ENCODE results near the gene NCCRP1.
A peak's percentile ranks its signal among the peaks of the same experiment; 100 is the strongest.

Gene NCCRP1

GRCh38 chr19:39181500-39182173 is 15.1 kb upstream of the NCCRP1 start:
- Mint-ChIP-seq H3K36me3 (ENCODE audit: low read depth) (peaks cover 17% of the 10 kb centered on the region), H3K9me3 (no peaks in the 10 kb centered on the region), H3K4me1 (peaks cover 11% of the 10 kb centered on the region), H3K4me3 (no peak overlapping the region), H3K27ac (peak overlapping the region; percentile 73), H3K27me3 (ENCODE audit: low read depth, poor library complexity) (peaks cover 6% of the 10 kb centered on the region)
- no peak for TF ChIP-seq CTCF (IDR thresholded peaks at IDR 0.05)
- DNase-seq = no peak

- TF ChIP-seq CTCF (IDR thresholded peaks at IDR 0.05) = no peak
- DNase-seq = no peak
- Mint-ChIP-seq H3K27me3 (ENCODE audit: low read depth, poor library complexity) (peaks cover 6% of the 10 kb centered on the region), H3K36me3 (ENCODE audit: low read depth) (peaks cover 17% of the 10 kb centered on the region), H3K4me1 (peaks cover 13% of the 10 kb centered on the region), H3K27ac (peak overlapping the region; percentile 73), H3K9me3 (no peaks in the 10 kb centered on the region), H3K4me3 (no peak overlapping the region)
These were observed 14.6 kb upstream of the NCCRP1 start for GRCh38 chr19:39182174-39182505.

- H3K4me1 Mint-ChIP-seq = peaks cover 16% of the 10 kb centered on the region
- no peak overlapping the region for H3K27ac Mint-ChIP-seq
- peaks cover 9% of the 10 kb centered on the region for H3K27me3 Mint-ChIP-seq (ENCODE audit: low read depth, poor library complexity)
- no peak for DNase-seq
- peaks cover 17% of the 10 kb centered on the region for H3K36me3 Mint-ChIP-seq (ENCODE audit: low read depth)
- no peak overlapping the region for H3K4me3 Mint-ChIP-seq
- no peaks in the 10 kb centered on the region for H3K9me3 Mint-ChIP-seq
- TF ChIP-seq CTCF (IDR thresholded peaks at IDR 0.05) = no peak
These were observed 13.7 kb upstream of the NCCRP1 start for GRCh38 chr19:39183104-39183503.

GRCh38 chr19:39186391-39186790 is 10.4 kb upstream of the NCCRP1 start:
- Mint-ChIP-seq H3K4me1 (peaks cover 25% of the 10 kb centered on the region), H3K27me3 (ENCODE audit: low read depth, poor library complexity) (peaks cover 12% of the 10 kb centered on the region), H3K36me3 (ENCODE audit: low read depth) (peaks cover 13% of the 10 kb centered on the region), H3K4me3 (no peak overlapping the region), H3K27ac (no peak overlapping the region), H3K9me3 (no peaks in the 10 kb centered on the region)
- TF ChIP-seq CTCF (IDR thresholded peaks at IDR 0.05) = no peak
- no peak for DNase-seq

GRCh38 chr19:39187552-39187943 is 9.2 kb upstream of the NCCRP1 start:
- Mint-ChIP-seq H3K4me1 (peaks cover 19% of the 10 kb centered on the region), H3K4me3 (no peak overlapping the region), H3K27me3 (ENCODE audit: low read depth, poor library complexity) (peaks cover 12% of the 10 kb centered on the region), H3K9me3 (no peaks in the 10 kb centered on the region), H3K36me3 (ENCODE audit: low read depth) (peaks cover 7% of the 10 kb centered on the region), H3K27ac (no peak overlapping the region)
- no peak for DNase-seq
- no peak for TF ChIP-seq CTCF (IDR thresholded peaks at IDR 0.05)

- Mint-ChIP-seq H3K27ac (no peak overlapping the region), H3K4me1 (peaks cover 30% of the 10 kb centered on the region)
These were observed 7.8 kb upstream of the NCCRP1 start for GRCh38 chr19:39188960-39189359.

More at GRCh38 chr19:39188960-39189359, 7.8 kb upstream of the NCCRP1 start:
- peaks cover 19% of the 10 kb centered on the region for H3K27me3 Mint-ChIP-seq (ENCODE audit: low read depth, poor library complexity)
- H3K9me3 Mint-ChIP-seq = no peaks in the 10 kb centered on the region
- H3K4me3 Mint-ChIP-seq = no peak overlapping the region
- no peaks in the 10 kb centered on the region for H3K36me3 Mint-ChIP-seq (ENCODE audit: low read depth)
- no peak for TF ChIP-seq CTCF (IDR thresholded peaks at IDR 0.05)
- no peak for DNase-seq
